Left forelimb (tissue), 1 donor: Measurements from ENCODE around the gene SIRT2.

Experiments used
- DNase-seq: peaks from one replicate; pipeline ENCODE4 v3.0.0-alpha.2; 2018; ENCODE audit warnings: low spot score

SIRT2 gene

GRCh38 chr19:38845374-38846024 lies 53.9 kb downstream of the SIRT2 start:
- no peak for DNase-seq

GRCh38 chr19:38844093-38844686 lies 55.2 kb downstream of the SIRT2 start:
- DNase-seq: no peak

GRCh38 chr19:38843175-38843758 lies 56.2 kb downstream of the SIRT2 start:
- no peak for DNase-seq

GRCh38 chr19:38842439-38843174 lies 56.8 kb downstream of the SIRT2 start:
- no peak for DNase-seq

GRCh38 chr19:38841787-38842438 lies 57.5 kb downstream of the SIRT2 start:
- no peak for DNase-seq

GRCh38 chr19:38841180-38841766 lies 58.1 kb downstream of the SIRT2 start:
- no peak for DNase-seq

- no peak for DNase-seq
Measured at GRCh38 chr19:38840583-38840968, 58.8 kb downstream of the SIRT2 start.

- no peak for DNase-seq
Measured at GRCh38 chr19:38839816-38840582, 59.4 kb downstream of the SIRT2 start.

- no peak for DNase-seq
Measured at GRCh38 chr19:38838986-38839761, 60.2 kb downstream of the SIRT2 start.

GRCh38 chr19:38838208-38838985 lies 61.0 kb downstream of the SIRT2 start:
- DNase-seq: no peak

- DNase-seq: no peak
Measured at GRCh38 chr19:38837656-38838121, 61.7 kb downstream of the SIRT2 start.

GRCh38 chr19:38836983-38837626 lies 62.3 kb downstream of the SIRT2 start:
- no peak for DNase-seq

- DNase-seq: no peak
Measured at GRCh38 chr19:38836159-38836982, 63.0 kb downstream of the SIRT2 start.

- no peak for DNase-seq
Measured at GRCh38 chr19:38834590-38834989, 64.8 kb downstream of the SIRT2 start.

GRCh38 chr19:38834104-38834490 lies 65.3 kb downstream of the SIRT2 start:
- DNase-seq: no peak

- no peak for DNase-seq
Measured at GRCh38 chr19:38833092-38833425, 66.4 kb downstream of the SIRT2 start.

GRCh38 chr19:38831142-38831605 lies 68.2 kb downstream of the SIRT2 start:
- DNase-seq: no peak
